K562 (cell line): ENCODE results near the gene STAG2. TPM values are rescaled to one million over a fixed set of nuclear protein-coding genes. Genes with fewer than 3 reads are reported as not detected.
A peak's percentile ranks its signal among the peaks of the same experiment; 100 is the strongest.

Experiments
- ARID1B ChIP-seq: fragments of 450-650 bp; IDR thresholded peaks from 2 replicates; pipeline ENCODE4 v1.6.1; 2016; ENCODE audit warnings: antibody characterized with exemption, mild to moderate bottlenecking, inconsistent platforms
- CBFA2T3 ChIP-seq: fragments of 450-650 bp; IDR thresholded peaks from 2 replicates; pipeline ENCODE4 v1.6.1; 2017
- CBX2 ChIP-seq: fragments of 200-600 bp; sonication (generic); IDR thresholded peaks from one replicate; pipeline ENCODE4 v1.6.1; 2012; ENCODE audit warnings: mild to moderate bottlenecking, low read length, inconsistent platforms; ENCODE audit not compliant: insufficient read depth, poor library complexity, severe bottlenecking
- EHMT2 ChIP-seq: fragments of 450-650 bp; IDR thresholded peaks from 2 replicates; pipeline ENCODE4 v1.6.1; 2018; ENCODE audit warnings: antibody characterized with exemption
- GATA2 ChIP-seq: sonication (generic); formaldehyde crosslinking; IDR thresholded peaks from 2 replicates; pipeline ENCODE4 v1.4.0; 2020; ENCODE audit warnings: mild to moderate bottlenecking, missing genetic modification reagents
- HNRNPH1 ChIP-seq: fragments of 200-400 bp; formaldehyde crosslinking; optimal IDR thresholded peaks from 2 replicates; pipeline ENCODE3; 2017; ENCODE audit warnings: low read depth, mild to moderate bottlenecking, low read length, moderate library complexity
- KLF1 ChIP-seq: fragments of 450-650 bp; IDR thresholded peaks from 2 replicates; pipeline ENCODE4 v1.6.1; 2016; ENCODE audit warnings: missing genetic modification characterization, missing compliant biosample characterization
- MAZ ChIP-seq, 2 experiments: fragments of 450-650 bp in 1 of 2; sonication (generic) in 1 of 2; formaldehyde crosslinking; IDR thresholded peaks in 1 of 2; conservative IDR thresholded peaks in 1 of 2; 2 replicates each; pipeline versions ENCODE4 v1.4.0 to v1.5.0; 2020; ENCODE audit warnings: mild to moderate bottlenecking in 1 of 2, missing genetic modification reagents in 1 of 2
- MBD2 ChIP-seq: sonication (generic); IDR thresholded peaks from 2 replicates; pipeline ENCODE4 v1.6.1; 2016; ENCODE audit warnings: low read depth, borderline replicate concordance
- NEUROD1 ChIP-seq: fragments of 150-350 bp; IDR thresholded peaks from 2 replicates; pipeline ENCODE4 v1.6.1; 2014; ENCODE audit warnings: borderline replicate concordance, low read length, low read depth; ENCODE audit not compliant: partially characterized antibody
- RBFOX2 ChIP-seq: fragments of 200-400 bp; formaldehyde crosslinking; IDR thresholded peaks from 2 replicates; pipeline ENCODE4 v1.6.1; 2017; ENCODE audit warnings: low read depth, mild to moderate bottlenecking, low read length, moderate library complexity
- RFX7 ChIP-seq: fragments of 250-450 bp; sonication (Bioruptor Pico); IDR thresholded peaks from 2 replicates; pipeline ENCODE4 v1.5.1; 2021; ENCODE audit warnings: mild to moderate bottlenecking
- TCF3 ChIP-seq: sonication (generic); formaldehyde crosslinking; IDR thresholded peaks from 2 replicates; pipeline ENCODE4 v1.4.0; 2020; ENCODE audit warnings: mild to moderate bottlenecking, missing genetic modification reagents
- TEAD4 ChIP-seq, 2 experiments: sonication (generic) in 1 of 2; formaldehyde crosslinking in 1 of 2; IDR thresholded peaks; 2 replicates each; pipeline versions ENCODE4 v1.6.1 to v1.8.0; 2012 to 2022; ENCODE audit warnings: borderline replicate concordance in 1 of 2, inconsistent platforms in 1 of 2, low read length in 1 of 2, mild to moderate bottlenecking in 1 of 2, missing genetic modification reagents in 1 of 2
- polyA plus RNA-seq, 8 experiments: library from polyadenylated mRNA; depleted of rRNA in 4 of 8; stranded (reverse) in 5 of 8; unstranded in 3 of 8; fragments of >200 nt; fragmentation: Nextera tagmentation in 2 of 8; fragmentation: Illumina TruSeq in 1 of 8; extraction: Ambion mirVana in 2 of 8; extraction: Trizol in 1 of 8; gene quantifications; 2 replicates each; pipeline versions ENCODE4 v1.2.1 to v1.2.3, GENCODE V29; 2011 to 2014; ENCODE audit warnings: inconsistent platforms in 1 of 8, missing spikeins in 1 of 8
- total RNA-seq, 7 experiments: library from RNA; depleted of rRNA in 6 of 7; stranded (reverse); fragments of >200 nt in 6 of 7; fragmentation: Illumina TruSeq in 2 of 7; extraction: Trizol in 2 of 7; gene quantifications; 2 replicates each; pipeline versions ENCODE4 v1.2.1 to v1.2.3, GENCODE V29; 2011 to 2021; ENCODE audit warnings: low replicate concordance in 1 of 7
- TF ChIP-seq, protein P1 (sequence below): sonication (generic); IDR thresholded peaks from 2 replicates; pipeline ENCODE4 v1.6.1; 2016
- TF ChIP-seq, protein P2 (sequence below): fragments of 200-800 bp; sonication (Bioruptor generic); IDR thresholded peaks from 2 replicates; pipeline ENCODE4 v1.6.1; 2017; ENCODE audit warnings: missing genetic modification characterization, missing compliant biosample characterization
- TF ChIP-seq, protein P3 (sequence below): fragments of 450-650 bp; IDR thresholded peaks from 2 replicates; pipeline ENCODE4 v1.6.1; 2016; ENCODE audit warnings: mild to moderate bottlenecking
- TF ChIP-seq, protein P4 (sequence below): sonication (generic); formaldehyde crosslinking; IDR thresholded peaks from 2 replicates; pipeline ENCODE4 v1.8.1; 2023; ENCODE audit warnings: mild to moderate bottlenecking, missing genetic modification reagents

Gene STAG2
- total and polyA plus RNA-seq, 9 of the 15 experiments (the other 6 are each of a cell fraction or from before 2014, with no cell fraction given): 40.3 to 133 (median 90.1) TPM

DNA sequence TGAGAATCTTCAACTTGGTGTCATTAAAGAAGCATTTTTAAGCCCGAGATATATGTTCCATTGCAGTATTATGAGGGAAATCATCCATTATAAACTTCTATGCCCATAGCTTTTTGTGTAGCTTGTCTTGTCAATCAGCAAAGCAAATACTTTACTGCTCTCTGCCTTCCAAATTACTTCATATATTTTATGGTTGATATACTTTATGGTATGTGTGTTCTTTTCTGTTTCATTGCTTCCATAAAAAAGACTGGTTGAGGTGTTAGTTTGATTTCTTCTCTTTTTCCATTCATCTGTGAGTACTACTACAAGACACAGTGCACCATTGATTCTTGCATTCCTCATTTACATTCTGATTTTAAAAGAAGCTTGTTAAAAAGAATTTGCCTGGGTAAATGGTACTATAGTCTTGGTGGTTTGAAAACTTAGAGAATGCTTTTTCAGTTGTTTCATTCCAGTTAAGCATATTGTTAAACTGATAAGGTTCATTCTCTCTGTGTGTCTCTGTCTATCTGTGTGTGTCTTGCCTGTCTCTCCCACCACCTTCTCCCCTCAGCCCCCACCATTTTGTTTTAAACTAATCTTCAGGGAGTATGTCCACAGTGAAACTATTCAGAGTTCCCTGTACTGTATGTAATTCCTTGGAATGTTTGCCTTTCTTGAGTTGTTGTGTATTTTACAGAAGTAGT lies 27.1 kb downstream of the STAG2 start (continued):
- TF ChIP-seq, protein P1, sequence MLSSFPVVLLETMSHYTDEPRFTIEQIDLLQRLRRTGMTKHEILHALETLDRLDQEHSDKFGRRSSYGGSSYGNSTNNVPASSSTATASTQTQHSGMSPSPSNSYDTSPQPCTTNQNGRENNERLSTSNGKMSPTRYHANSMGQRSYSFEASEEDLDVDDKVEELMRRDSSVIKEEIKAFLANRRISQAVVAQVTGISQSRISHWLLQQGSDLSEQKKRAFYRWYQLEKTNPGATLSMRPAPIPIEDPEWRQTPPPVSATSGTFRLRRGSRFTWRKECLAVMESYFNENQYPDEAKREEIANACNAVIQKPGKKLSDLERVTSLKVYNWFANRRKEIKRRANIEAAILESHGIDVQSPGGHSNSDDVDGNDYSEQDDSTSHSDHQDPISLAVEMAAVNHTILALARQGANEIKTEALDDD: peak; percentile 73
- TF ChIP-seq ARID1B (peak; percentile 83), EHMT2 (0 out of 2 replicates have a peak, but pooled peaks have one; percentile 11), TCF3 (peak; percentile 71), MAZ (CRISPR knock-in tag; conservative IDR thresholded peaks at IDR 0.05 in 1 of 2, IDR thresholded peaks at IDR 0.05 in 1 of 2) (no peak), KLF1 (tag) (no peak), CBFA2T3 (peak; percentile 83), GATA2 (0 out of 2 replicates have a peak, but pooled peaks have one; percentile 12), HNRNPH1 (no peak), CBX2 (no peak), MBD2 (no peak), RFX7 (CRISPR knock-in tag) (no peak), TEAD4 (IDR thresholded peaks at IDR 0.05; ENCODE audit: low read length) (peak; percentile 65), TEAD4 (CRISPR knock-in tag; IDR thresholded peaks at IDR 0.05; ENCODE audit: borderline replicate concordance) (no peak), RBFOX2 (no peak), NEUROD1 (no peak)
- TF ChIP-seq, protein P2, sequence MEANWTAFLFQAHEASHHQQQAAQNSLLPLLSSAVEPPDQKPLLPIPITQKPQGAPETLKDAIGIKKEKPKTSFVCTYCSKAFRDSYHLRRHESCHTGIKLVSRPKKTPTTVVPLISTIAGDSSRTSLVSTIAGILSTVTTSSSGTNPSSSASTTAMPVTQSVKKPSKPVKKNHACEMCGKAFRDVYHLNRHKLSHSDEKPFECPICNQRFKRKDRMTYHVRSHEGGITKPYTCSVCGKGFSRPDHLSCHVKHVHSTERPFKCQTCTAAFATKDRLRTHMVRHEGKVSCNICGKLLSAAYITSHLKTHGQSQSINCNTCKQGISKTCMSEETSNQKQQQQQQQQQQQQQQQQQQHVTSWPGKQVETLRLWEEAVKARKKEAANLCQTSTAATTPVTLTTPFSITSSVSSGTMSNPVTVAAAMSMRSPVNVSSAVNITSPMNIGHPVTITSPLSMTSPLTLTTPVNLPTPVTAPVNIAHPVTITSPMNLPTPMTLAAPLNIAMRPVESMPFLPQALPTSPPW (CRISPR knock-in tag): peak; percentile 69
- TF ChIP-seq, protein P3, sequence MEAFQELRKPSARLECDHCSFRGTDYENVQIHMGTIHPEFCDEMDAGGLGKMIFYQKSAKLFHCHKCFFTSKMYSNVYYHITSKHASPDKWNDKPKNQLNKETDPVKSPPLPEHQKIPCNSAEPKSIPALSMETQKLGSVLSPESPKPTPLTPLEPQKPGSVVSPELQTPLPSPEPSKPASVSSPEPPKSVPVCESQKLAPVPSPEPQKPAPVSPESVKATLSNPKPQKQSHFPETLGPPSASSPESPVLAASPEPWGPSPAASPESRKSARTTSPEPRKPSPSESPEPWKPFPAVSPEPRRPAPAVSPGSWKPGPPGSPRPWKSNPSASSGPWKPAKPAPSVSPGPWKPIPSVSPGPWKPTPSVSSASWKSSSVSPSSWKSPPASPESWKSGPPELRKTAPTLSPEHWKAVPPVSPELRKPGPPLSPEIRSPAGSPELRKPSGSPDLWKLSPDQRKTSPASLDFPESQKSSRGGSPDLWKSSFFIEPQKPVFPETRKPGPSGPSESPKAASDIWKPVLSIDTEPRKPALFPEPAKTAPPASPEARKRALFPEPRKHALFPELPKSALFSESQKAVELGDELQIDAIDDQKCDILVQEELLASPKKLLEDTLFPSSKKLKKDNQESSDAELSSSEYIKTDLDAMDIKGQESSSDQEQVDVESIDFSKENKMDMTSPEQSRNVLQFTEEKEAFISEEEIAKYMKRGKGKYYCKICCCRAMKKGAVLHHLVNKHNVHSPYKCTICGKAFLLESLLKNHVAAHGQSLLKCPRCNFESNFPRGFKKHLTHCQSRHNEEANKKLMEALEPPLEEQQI: no peak
- TF ChIP-seq, protein P4, sequence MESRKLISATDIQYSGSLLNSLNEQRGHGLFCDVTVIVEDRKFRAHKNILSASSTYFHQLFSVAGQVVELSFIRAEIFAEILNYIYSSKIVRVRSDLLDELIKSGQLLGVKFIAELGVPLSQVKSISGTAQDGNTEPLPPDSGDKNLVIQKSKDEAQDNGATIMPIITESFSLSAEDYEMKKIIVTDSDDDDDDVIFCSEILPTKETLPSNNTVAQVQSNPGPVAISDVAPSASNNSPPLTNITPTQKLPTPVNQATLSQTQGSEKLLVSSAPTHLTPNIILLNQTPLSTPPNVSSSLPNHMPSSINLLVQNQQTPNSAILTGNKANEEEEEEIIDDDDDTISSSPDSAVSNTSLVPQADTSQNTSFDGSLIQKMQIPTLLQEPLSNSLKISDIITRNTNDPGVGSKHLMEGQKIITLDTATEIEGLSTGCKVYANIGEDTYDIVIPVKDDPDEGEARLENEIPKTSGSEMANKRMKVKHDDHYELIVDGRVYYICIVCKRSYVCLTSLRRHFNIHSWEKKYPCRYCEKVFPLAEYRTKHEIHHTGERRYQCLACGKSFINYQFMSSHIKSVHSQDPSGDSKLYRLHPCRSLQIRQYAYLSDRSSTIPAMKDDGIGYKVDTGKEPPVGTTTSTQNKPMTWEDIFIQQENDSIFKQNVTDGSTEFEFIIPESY (CRISPR knock-in tag): no peak
